NCI-H524 treated with DMSO at 0.1 percent for 48 hours (cell line): ENCODE data around the gene UFSP1.

Experiments
- DNase-seq: peaks from one replicate; lab custom pipeline; 2025; lab: John Stamatoyannopoulos, UW

UFSP1 gene

GRCh38 chr7:100895956-100896731, 6.6 kb upstream of the UFSP1 start:
- no peak for DNase-seq

GRCh38 chr7:100895701-100895955, 6.1 kb upstream of the UFSP1 start, which contains the start of gene ACHE:
TSS of gene ACHE (minus strand) at chr7:100895888. CDS start at chr7:100894232, 1,656 bp downstream.
- DNase-seq, result no peak

GRCh38 chr7:100894860-100895700, 5.6 kb upstream of the UFSP1 start:
- DNase-seq, result no peak

GRCh38 chr7:100893910-100894721, 4.6 kb upstream of the UFSP1 start:
- DNase-seq, result no peak

- no peak for DNase-seq
Observed at GRCh38 chr7:100893318-100893895, 3.9 kb upstream of the UFSP1 start.

- DNase-seq, result no peak
Observed at GRCh38 chr7:100892364-100893317, 3.1 kb upstream of the UFSP1 start.

- DNase-seq, result no peak
Observed at GRCh38 chr7:100891568-100892247, 2.2 kb upstream of the UFSP1 start.

- no peak for DNase-seq
Observed at GRCh38 chr7:100890653-100891567, 1.4 kb upstream of the UFSP1 start.

- DNase-seq, result no peak
Observed at GRCh38 chr7:100888291-100888987, 1.1 kb downstream of the UFSP1 start.

GRCh38 chr7:100887516-100888290, 1.8 kb downstream of the UFSP1 start:
- DNase-seq, result no peak

GRCh38 chr7:100886936-100887515, 2.5 kb downstream of the UFSP1 start:
- no peak for DNase-seq

- DNase-seq, result no peak
Observed at GRCh38 chr7:100886142-100886935, 3.2 kb downstream of the UFSP1 start.

- DNase-seq, result no peak
Observed at GRCh38 chr7:100885440-100886141, 3.9 kb downstream of the UFSP1 start.

GRCh38 chr7:100884736-100885439, 4.6 kb downstream of the UFSP1 start:
- DNase-seq, result no peak

GRCh38 chr7:100882785-100883526, 6.6 kb downstream of the UFSP1 start:
- DNase-seq, result no peak
